Chondrocyte (in vitro differentiated cells): ENCODE measurements around the gene TMEM37. TPM values are rescaled to one million over a fixed set of nuclear protein-coding genes. Genes with fewer than 3 reads are reported as not detected.

Experiments
- DNase-seq: peaks from one replicate; pipeline ENCODE4 v3.0.0; 2021; ENCODE audit warnings: mixed read lengths, low spot score
- H3K27ac Mint-ChIP-seq: one replicate; pipeline ENCODE4 v1.8.0; 2021; ENCODE audit warnings: mild to moderate bottlenecking, moderate library complexity, mixed read lengths; ENCODE audit not compliant: unreplicated experiment
- H3K27me3 Mint-ChIP-seq: 2 replicates; pipeline ENCODE4 v1.8.0; 2021; ENCODE audit warnings: low read depth, mixed read lengths
- H3K36me3 Mint-ChIP-seq: 2 replicates; pipeline ENCODE4 v1.8.0; 2021; ENCODE audit warnings: low read depth, mixed read lengths
- H3K4me1 Mint-ChIP-seq: 2 replicates; pipeline ENCODE4 v1.8.0; 2021; ENCODE audit warnings: low read depth, mild to moderate bottlenecking, mixed read lengths
- H3K4me3 Mint-ChIP-seq: one replicate; pipeline ENCODE4 v1.8.0; 2021; ENCODE audit warnings: mild to moderate bottlenecking, moderate library complexity, mixed read lengths; ENCODE audit not compliant: unreplicated experiment
- H3K9me3 Mint-ChIP-seq: 2 replicates; pipeline ENCODE4 v1.8.0; 2021; ENCODE audit warnings: low read depth, mixed read lengths
- total RNA-seq: library from RNA; stranded (reverse); gene quantifications from 3 replicates; pipeline ENCODE4 v1.2.1, GENCODE V29; 2021
- TF ChIP-seq, protein P1 (sequence below): fragments of 200-600 bp; sonication (generic); IDR thresholded peaks from 2 replicates; pipeline ENCODE4 v1.5.0; 2021; ENCODE audit warnings: antibody characterized with exemption, mild to moderate bottlenecking, moderate library complexity

TMEM37 gene
- total RNA-seq, 1 donor from 2014 or later: 0.77 TPM

DNA sequence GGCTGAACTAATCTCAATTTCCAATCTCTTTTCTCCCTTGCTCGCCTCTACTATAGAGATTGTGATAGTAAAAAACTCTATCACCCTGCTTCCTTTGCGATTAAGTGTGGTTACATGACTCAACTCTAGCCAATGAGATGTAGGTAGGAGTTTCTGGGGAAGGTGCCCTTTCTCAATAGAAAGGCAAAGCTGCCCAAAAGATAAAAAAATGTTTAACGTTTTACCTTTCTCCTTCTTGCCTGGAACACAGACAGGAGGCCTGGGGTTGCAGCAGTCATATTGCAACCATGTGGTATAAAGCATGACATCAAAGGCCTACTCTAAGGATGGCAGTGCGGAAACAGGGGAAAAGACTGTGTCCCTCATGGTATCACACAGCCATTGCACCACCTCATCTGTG is 31.5 kb downstream of the TMEM37 start:
- Mint-ChIP-seq H3K27ac (no peak overlapping the region), H3K4me1 (peaks cover 7% of the 10 kb centered on the region), H3K4me3 (no peak overlapping the region), H3K36me3 (no peaks in the 10 kb centered on the region), H3K27me3 (peaks cover 22% of the 10 kb centered on the region), H3K9me3 (no peaks in the 10 kb centered on the region)
- TF ChIP-seq, protein P1, sequence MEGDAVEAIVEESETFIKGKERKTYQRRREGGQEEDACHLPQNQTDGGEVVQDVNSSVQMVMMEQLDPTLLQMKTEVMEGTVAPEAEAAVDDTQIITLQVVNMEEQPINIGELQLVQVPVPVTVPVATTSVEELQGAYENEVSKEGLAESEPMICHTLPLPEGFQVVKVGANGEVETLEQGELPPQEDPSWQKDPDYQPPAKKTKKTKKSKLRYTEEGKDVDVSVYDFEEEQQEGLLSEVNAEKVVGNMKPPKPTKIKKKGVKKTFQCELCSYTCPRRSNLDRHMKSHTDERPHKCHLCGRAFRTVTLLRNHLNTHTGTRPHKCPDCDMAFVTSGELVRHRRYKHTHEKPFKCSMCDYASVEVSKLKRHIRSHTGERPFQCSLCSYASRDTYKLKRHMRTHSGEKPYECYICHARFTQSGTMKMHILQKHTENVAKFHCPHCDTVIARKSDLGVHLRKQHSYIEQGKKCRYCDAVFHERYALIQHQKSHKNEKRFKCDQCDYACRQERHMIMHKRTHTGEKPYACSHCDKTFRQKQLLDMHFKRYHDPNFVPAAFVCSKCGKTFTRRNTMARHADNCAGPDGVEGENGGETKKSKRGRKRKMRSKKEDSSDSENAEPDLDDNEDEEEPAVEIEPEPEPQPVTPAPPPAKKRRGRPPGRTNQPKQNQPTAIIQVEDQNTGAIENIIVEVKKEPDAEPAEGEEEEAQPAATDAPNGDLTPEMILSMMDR: no peak
- DNase-seq: no peak

DNA sequence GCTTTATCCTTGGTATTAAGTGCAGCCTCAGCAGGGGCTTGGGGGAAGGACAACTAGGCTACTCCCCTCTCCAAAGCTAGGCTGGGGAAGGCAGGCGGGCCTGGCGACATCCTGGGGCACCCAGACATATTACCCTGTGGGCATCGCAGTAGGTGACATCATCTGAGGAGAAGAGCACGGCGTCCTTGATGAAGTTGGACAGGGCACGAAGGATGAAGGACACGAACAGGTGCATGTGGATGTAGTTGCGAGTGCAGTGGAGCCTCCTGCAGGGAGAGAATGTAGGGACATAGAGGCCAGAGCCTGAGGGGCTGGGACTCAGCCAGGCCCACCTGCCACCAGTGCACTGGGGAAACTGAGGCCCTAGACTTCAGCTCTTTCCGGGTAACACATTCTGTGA is 32.3 kb downstream of the TMEM37 start:
- Mint-ChIP-seq H3K4me1 (peaks cover 15% of the 10 kb centered on the region), H3K9me3 (no peaks in the 10 kb centered on the region), H3K36me3 (no peaks in the 10 kb centered on the region), H3K27me3 (peaks cover 17% of the 10 kb centered on the region), H3K27ac (no peak overlapping the region), H3K4me3 (no peak overlapping the region)
- TF ChIP-seq, protein P1: no peak
- DNase-seq: no peak

DNA sequence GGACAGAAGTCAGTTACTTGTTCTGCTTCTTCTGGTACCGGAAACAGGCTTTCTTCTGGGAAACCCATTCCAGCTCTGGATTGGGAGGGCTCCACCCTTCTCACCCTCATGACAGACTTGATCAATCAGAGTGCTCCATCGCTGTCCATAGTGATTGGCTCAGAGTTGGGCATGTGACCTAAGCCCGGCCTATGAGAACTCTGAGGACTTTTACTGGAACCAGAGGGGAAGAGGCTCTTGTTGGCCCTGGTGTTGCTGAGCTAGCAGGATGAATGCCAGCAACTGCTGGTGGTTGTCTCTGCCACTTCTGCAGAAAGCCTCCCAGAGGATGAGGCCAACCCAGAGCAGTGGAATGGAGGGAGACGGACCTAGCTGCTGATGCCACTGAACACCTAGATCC is 33.3 kb downstream of the TMEM37 start:
- peaks cover 16% of the 10 kb centered on the region for H3K4me1 Mint-ChIP-seq
- H3K36me3 Mint-ChIP-seq: no peaks in the 10 kb centered on the region
- no peak overlapping the region for H3K27ac Mint-ChIP-seq
- peaks cover 8% of the 10 kb centered on the region for H3K27me3 Mint-ChIP-seq
- H3K4me3 Mint-ChIP-seq: no peak overlapping the region
- TF ChIP-seq, protein P1: no peak
- no peak for DNase-seq
- no peaks in the 10 kb centered on the region for H3K9me3 Mint-ChIP-seq

DNA sequence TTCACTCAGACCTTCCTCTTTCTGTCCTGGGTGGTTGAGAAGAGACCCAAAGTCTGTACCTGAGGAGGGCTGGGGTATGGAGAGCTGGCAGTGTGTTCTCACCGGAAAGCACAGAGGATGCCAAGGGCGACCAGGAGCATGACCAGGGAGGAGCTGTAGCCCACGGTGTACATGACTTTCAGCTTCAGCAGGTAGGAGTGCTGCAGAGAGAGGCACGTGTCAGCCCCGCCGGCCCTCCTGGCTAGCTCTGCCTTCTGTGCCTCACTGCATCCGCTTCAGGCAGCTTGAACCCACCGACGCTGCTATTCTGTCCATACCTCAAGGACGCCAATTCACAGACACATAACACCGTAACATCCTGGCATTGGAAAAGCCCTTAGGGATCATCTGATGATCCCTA is 34.0 kb downstream of the TMEM37 start:
- Mint-ChIP-seq H3K36me3 (no peaks in the 10 kb centered on the region), H3K27me3 (peaks cover 12% of the 10 kb centered on the region), H3K9me3 (no peaks in the 10 kb centered on the region), H3K4me1 (peaks cover 16% of the 10 kb centered on the region), H3K27ac (no peak overlapping the region), H3K4me3 (no peak overlapping the region)
- no peak for DNase-seq
- TF ChIP-seq, protein P1: no peak

DNA sequence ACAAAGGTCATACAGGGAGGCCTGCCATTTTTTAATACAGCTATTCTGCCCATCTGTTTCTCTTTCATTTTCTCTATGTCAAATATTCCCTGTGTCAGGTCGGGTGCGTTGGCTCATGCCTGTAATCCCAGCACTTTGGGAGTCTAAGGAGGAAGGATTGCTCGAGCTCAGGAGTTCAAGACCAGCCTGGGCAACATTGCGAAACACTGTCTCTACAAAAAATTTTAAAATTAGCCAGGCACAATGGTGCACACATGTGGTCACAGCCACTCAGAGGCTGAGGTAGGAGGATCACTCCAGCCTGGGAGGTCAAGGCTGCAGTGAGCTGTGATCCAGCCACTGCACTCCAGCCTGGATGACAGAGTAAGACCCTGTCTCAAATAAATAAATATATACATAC is 34.7 kb downstream of the TMEM37 start:
- DNase-seq: no peak
- Mint-ChIP-seq H3K36me3 (no peaks in the 10 kb centered on the region), H3K9me3 (no peaks in the 10 kb centered on the region), H3K27ac (no peak overlapping the region), H3K4me3 (no peak overlapping the region), H3K27me3 (peaks cover 11% of the 10 kb centered on the region), H3K4me1 (peaks cover 16% of the 10 kb centered on the region)
- TF ChIP-seq, protein P1: no peak
